Trophoblast cell (in vitro differentiated cells and primary cell): ENCODE measurements around the gene SKP2.
"Not testable (repeated sequence)": the region's sequence is repeated elsewhere in the genome, so short reads cannot be mapped to it uniquely, and the experiment has no call there.

ENCODE experiments used
- DNase-seq, 2 donors: peaks; one replicate each; pipeline ENCODE4 v3.0.0-alpha.2; 2016
- H2AFZ ChIP-seq: 2 replicates; pipeline ENCODE4 v1.6.1; 2013; ENCODE audit warnings: low read length, moderate library complexity, mild to moderate bottlenecking; ENCODE audit not compliant: insufficient read depth, poor library complexity
- H2AK5ac ChIP-seq: 2 replicates; pipeline ENCODE4 v1.6.1; 2013; ENCODE audit warnings: mild to moderate bottlenecking, low read length
- H2BK120ac ChIP-seq: 2 replicates; pipeline ENCODE4 v1.6.1; 2013; ENCODE audit warnings: low read length, mild to moderate bottlenecking, moderate library complexity; ENCODE audit not compliant: insufficient read depth, poor library complexity
- H2BK12ac ChIP-seq: 2 replicates; pipeline ENCODE4 v1.6.1; 2013; ENCODE audit warnings: mild to moderate bottlenecking, low read length, moderate library complexity
- H2BK5ac ChIP-seq: 2 replicates; pipeline ENCODE4 v1.6.1; 2013; ENCODE audit warnings: low read length, low read depth, moderate library complexity, mild to moderate bottlenecking; ENCODE audit not compliant: poor library complexity
- H3K14ac ChIP-seq: 2 replicates; pipeline ENCODE4 v1.6.1; 2013; ENCODE audit warnings: mild to moderate bottlenecking, low read length
- H3K18ac ChIP-seq: 2 replicates; pipeline ENCODE4 v1.6.1; 2013; ENCODE audit warnings: mild to moderate bottlenecking, low read length
- H3K23ac ChIP-seq: 2 replicates; pipeline ENCODE4 v1.6.1; 2013; ENCODE audit warnings: low read length
- H3K27ac ChIP-seq: 2 replicates; pipeline ENCODE4 v1.5.1; 2013; ENCODE audit warnings: low read depth, mild to moderate bottlenecking, inconsistent platforms, low read length, moderate library complexity
- H3K27me3 ChIP-seq: 2 replicates; pipeline ENCODE4 v1.6.1; 2013; ENCODE audit warnings: inconsistent platforms, mild to moderate bottlenecking, low read length, moderate library complexity; ENCODE audit not compliant: insufficient read depth
- H3K36me3 ChIP-seq, 2 experiments: 1 replicate in 1 of 2; 2 replicates in 1 of 2; pipeline ENCODE4 v1.6.1; 2013; ENCODE audit warnings: low read length in 2 of 2, mild to moderate bottlenecking in 2 of 2, moderate library complexity in 1 of 2; ENCODE audit not compliant: insufficient read depth in 2 of 2, control insufficient read depth in 1 of 2
- H3K4ac ChIP-seq: 2 replicates; pipeline ENCODE4 v1.6.1; 2013; ENCODE audit warnings: low read depth, mild to moderate bottlenecking, low read length, moderate library complexity
- H3K4me1 ChIP-seq, 2 experiments: 1 replicate in 1 of 2; 2 replicates in 1 of 2; pipeline ENCODE4 v1.6.1; 2013; ENCODE audit warnings: low read length in 2 of 2, mild to moderate bottlenecking in 2 of 2, moderate library complexity in 1 of 2; ENCODE audit not compliant: insufficient read depth in 2 of 2, control insufficient read depth in 1 of 2
- H3K4me2 ChIP-seq: 2 replicates; pipeline ENCODE4 v1.6.1; 2013; ENCODE audit warnings: inconsistent platforms, mild to moderate bottlenecking, low read length, moderate library complexity
- H3K4me3 ChIP-seq: 2 replicates; pipeline ENCODE4 v1.5.1; 2013; ENCODE audit warnings: mild to moderate bottlenecking, low read depth, low read length, inconsistent platforms
- H3K79me1 ChIP-seq: one replicate; pipeline ENCODE4 v1.6.1; 2013; ENCODE audit warnings: low read length
- H3K79me2 ChIP-seq: 2 replicates; pipeline ENCODE4 v1.6.1; 2013; ENCODE audit warnings: low read length, mild to moderate bottlenecking; ENCODE audit not compliant: control insufficient read depth, insufficient read depth, poor library complexity
- H3K9ac ChIP-seq: 2 replicates; pipeline ENCODE4 v1.6.1; 2013; ENCODE audit warnings: mild to moderate bottlenecking, low read length
- H3K9me3 ChIP-seq: 2 replicates; pipeline ENCODE4 v1.6.1; 2013; ENCODE audit warnings: low read depth, mild to moderate bottlenecking, control low read depth, inconsistent platforms, low read length; ENCODE audit not compliant: insufficient read depth
- H4K12ac ChIP-seq: 2 replicates; pipeline ENCODE4 v1.6.1; 2013; ENCODE audit warnings: low read depth, mild to moderate bottlenecking, low read length, moderate library complexity
- H4K8ac ChIP-seq: 2 replicates; pipeline ENCODE4 v1.6.1; 2013; ENCODE audit warnings: low read depth, mild to moderate bottlenecking, low read length, moderate library complexity
- H4K91ac ChIP-seq: one replicate; pipeline ENCODE4 v1.6.1; 2013; ENCODE audit warnings: low read depth, mild to moderate bottlenecking, low read length, moderate library complexity
- WGBS: extraction: QIAGEN DNeasy Blood & Tissue Kit; methylation state at CpG from one replicate; pipeline ENCODE4 v1.1.7; 2013; ENCODE audit warnings: missing lambda C conversion rate; ENCODE audit not compliant: insufficient read length, insufficient coverage; ENCODE audit errors: extremely low coverage; 5-methylcytosine and 5-hydroxymethylcytosine counted together

The SKP2 gene

GRCh38 chr5:36180556-36181350 is 28.8 kb downstream of the SKP2 start:
- DNase-seq, result no peak
- H2AFZ ChIP-seq, result no peak overlapping the region
- H3K9me3 ChIP-seq, result no peaks in the 10 kb centered on the region
- H3K23ac ChIP-seq, result no peak overlapping the region
- H3K14ac ChIP-seq, result no peak overlapping the region
- no peaks in the 10 kb centered on the region for H3K79me2 ChIP-seq
- H3K4me1 ChIP-seq, result no peaks in the 10 kb centered on the region
- H3K27ac ChIP-seq, result no peak overlapping the region
- no peak overlapping the region for H2BK120ac ChIP-seq
- H3K4me3 ChIP-seq, result no peak overlapping the region
- H3K4ac ChIP-seq, result no peak overlapping the region
- no peak overlapping the region for H2BK5ac ChIP-seq
- H4K12ac ChIP-seq, result no peak overlapping the region
- H4K91ac ChIP-seq, result no peak overlapping the region
- H3K36me3 ChIP-seq, result peaks cover 0 to 15% of the 10 kb centered on the region in 2 experiments
- H4K8ac ChIP-seq, result no peak overlapping the region
- no peak overlapping the region for H2AK5ac ChIP-seq
- no peak overlapping the region for H2BK12ac ChIP-seq
- H3K9ac ChIP-seq, result no peak overlapping the region
- no peaks in the 10 kb centered on the region for H3K27me3 ChIP-seq
- no CpG with 5 or more reads among the region's 2 CpGs for WGBS
- no peak overlapping the region for H3K4me2 ChIP-seq
- H3K79me1 ChIP-seq, result no peaks in the 10 kb centered on the region
- no peak overlapping the region for H3K18ac ChIP-seq

DNA sequence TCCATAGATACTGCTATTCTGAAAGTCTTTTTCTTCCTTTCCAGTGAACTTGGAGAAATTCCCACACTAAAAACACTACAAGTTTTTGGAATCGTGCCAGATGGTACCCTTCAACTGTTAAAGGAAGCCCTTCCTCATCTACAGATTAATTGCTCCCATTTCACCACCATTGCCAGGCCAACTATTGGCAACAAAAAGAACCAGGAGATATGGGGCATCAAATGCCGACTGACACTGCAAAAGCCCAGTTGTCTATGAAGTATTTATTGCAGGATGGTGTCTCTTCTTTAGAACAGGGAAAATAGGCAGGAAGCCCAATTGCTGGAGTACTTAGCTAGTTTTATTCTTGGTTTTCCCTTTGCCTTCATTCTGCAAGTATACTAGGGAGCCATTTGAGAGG is 29.9 kb downstream of the SKP2 start:
- no peak overlapping the region for H3K18ac ChIP-seq
- no CpG with 5 or more reads among the region's 2 CpGs for WGBS
- no peaks in the 10 kb centered on the region for H3K27me3 ChIP-seq
- no peak overlapping the region for H2BK120ac ChIP-seq
- no peaks in the 10 kb centered on the region for H3K4me1 ChIP-seq
- no peak overlapping the region for H4K91ac ChIP-seq
- H3K4me3 ChIP-seq, result no peak overlapping the region
- H3K14ac ChIP-seq, result no peak overlapping the region
- no peaks in the 10 kb centered on the region for H3K79me2 ChIP-seq
- H2AK5ac ChIP-seq, result no peak overlapping the region
- no peak overlapping the region for H4K8ac ChIP-seq
- no peak for DNase-seq
- no peak overlapping the region for H3K27ac ChIP-seq
- H3K9ac ChIP-seq, result no peak overlapping the region
- peaks cover 0 to 15% of the 10 kb centered on the region in 2 experiments for H3K36me3 ChIP-seq
- no peak overlapping the region for H2BK12ac ChIP-seq
- H2BK5ac ChIP-seq, result no peak overlapping the region
- no peak overlapping the region for H3K4me2 ChIP-seq
- H3K9me3 ChIP-seq, result no peaks in the 10 kb centered on the region
- no peak overlapping the region for H4K12ac ChIP-seq
- no peak overlapping the region for H2AFZ ChIP-seq
- no peak overlapping the region for H3K23ac ChIP-seq
- H3K79me1 ChIP-seq, result no peaks in the 10 kb centered on the region
- no peak overlapping the region for H3K4ac ChIP-seq

DNA sequence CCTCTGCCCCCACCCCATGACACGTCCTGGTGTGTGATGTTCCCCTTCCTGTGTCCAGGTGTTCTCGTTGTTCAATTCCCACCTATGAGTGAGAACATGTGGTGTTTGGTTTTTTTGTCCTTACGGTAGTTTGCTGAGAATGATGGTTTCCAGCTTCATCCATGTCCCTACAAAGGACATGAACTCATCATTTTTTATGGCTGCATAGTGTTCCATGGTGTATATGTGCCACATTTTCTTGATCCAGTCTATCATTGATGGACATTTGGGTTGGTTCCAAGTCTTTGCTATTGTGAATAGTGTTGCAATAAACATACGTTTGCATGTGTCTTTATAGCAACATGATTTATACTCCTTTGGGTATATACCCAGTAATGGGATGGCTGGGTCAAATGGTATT is 32.5 kb downstream of the SKP2 start:
- H3K4me3 ChIP-seq, H3K18ac ChIP-seq, H3K14ac ChIP-seq, H2BK5ac ChIP-seq, H3K27ac ChIP-seq, H2BK12ac ChIP-seq, H2AFZ ChIP-seq, H3K79me1 ChIP-seq, H2BK120ac ChIP-seq, H3K27me3 ChIP-seq, H3K4me1 ChIP-seq, H3K9me3 ChIP-seq, H3K4me2 ChIP-seq, DNase-seq, H3K4ac ChIP-seq, H4K12ac ChIP-seq, H3K36me3 ChIP-seq, H2AK5ac ChIP-seq, H3K79me2 ChIP-seq, H4K91ac ChIP-seq, H3K23ac ChIP-seq, H3K9ac ChIP-seq, H4K8ac ChIP-seq: not testable (repeated sequence)
- no CpG with 5 or more reads among the region's 4 CpGs for WGBS

DNA sequence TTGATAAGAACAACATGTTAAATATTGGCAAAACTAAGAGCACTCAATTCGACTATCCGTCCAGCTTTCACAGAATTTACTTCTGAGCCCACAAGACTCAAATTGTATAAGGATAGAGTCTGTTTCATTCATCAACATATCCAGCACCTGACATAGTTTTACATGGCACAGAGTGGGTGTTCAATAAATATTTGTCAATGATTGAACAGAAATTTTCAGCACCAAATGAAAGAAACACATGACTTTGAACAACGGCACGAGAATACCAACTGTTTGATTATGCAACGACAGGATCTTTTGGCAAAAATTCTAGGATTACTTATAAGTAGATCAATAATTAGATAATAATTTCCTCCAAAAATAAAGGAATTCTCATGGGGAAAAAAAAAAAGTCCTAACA is 41.8 kb downstream of the SKP2 start:
- no CpG with 5 or more reads among the region's 5 CpGs for WGBS
- Histone ChIP-seq H3K4me3 (no peak overlapping the region), H2AK5ac (no peak overlapping the region), H3K4me1 (no peaks in the 10 kb centered on the region), H3K27me3 (no peaks in the 10 kb centered on the region), H2AFZ (no peak overlapping the region), H3K23ac (no peak overlapping the region), H4K8ac (no peak overlapping the region), H3K4ac (no peak overlapping the region), H3K27ac (no peak overlapping the region), H3K79me2 (no peaks in the 10 kb centered on the region), H3K36me3 (peaks cover 4% of the 10 kb centered on the region in 2 experiments), H4K12ac (no peak overlapping the region), H3K18ac (no peak overlapping the region), H3K4me2 (no peak overlapping the region), H2BK5ac (no peak overlapping the region), H3K14ac (no peak overlapping the region), H3K9me3 (peaks cover 4% of the 10 kb centered on the region), H4K91ac (no peak overlapping the region), H3K9ac (no peak overlapping the region), H2BK120ac (no peak overlapping the region), H3K79me1 (no peaks in the 10 kb centered on the region), H2BK12ac (no peak overlapping the region)
- DNase-seq, result no peak
